Measurements from ENCODE around the gene FRK.

DNA sequence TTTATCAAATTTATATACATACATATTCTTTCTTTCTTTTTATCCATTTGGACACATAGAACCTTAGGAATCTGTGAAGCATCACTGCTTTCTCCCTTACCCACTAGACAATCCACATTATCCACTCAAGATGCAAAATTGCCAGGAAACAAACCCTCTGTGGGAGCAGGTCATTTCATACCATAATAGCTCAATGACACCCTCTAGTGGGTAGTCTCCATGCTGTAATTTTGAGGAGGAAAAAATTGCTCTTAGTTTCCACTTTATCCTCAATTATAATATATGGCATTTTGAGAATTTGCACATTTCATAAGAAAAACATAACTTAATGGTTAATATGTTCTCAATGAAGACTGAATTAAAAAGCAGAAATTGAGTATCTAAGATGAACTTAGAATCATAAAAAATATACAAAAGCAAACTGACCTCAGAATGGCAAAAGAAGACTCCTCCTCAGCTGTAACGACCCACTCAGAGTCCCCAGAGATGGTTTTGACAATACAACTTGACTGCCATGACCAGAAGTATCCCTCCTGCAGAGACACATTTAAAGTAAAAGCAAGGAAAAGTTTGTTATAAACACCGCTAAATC, 164.1 kb downstream of the FRK start:
- TF ChIP-seq, protein P1, sequence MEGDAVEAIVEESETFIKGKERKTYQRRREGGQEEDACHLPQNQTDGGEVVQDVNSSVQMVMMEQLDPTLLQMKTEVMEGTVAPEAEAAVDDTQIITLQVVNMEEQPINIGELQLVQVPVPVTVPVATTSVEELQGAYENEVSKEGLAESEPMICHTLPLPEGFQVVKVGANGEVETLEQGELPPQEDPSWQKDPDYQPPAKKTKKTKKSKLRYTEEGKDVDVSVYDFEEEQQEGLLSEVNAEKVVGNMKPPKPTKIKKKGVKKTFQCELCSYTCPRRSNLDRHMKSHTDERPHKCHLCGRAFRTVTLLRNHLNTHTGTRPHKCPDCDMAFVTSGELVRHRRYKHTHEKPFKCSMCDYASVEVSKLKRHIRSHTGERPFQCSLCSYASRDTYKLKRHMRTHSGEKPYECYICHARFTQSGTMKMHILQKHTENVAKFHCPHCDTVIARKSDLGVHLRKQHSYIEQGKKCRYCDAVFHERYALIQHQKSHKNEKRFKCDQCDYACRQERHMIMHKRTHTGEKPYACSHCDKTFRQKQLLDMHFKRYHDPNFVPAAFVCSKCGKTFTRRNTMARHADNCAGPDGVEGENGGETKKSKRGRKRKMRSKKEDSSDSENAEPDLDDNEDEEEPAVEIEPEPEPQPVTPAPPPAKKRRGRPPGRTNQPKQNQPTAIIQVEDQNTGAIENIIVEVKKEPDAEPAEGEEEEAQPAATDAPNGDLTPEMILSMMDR (IDR thresholded peaks at IDR 0.05): peak in 3 of 4 experiments; percentile 39 to 69 (median 41)
- TF ChIP-seq POLR2A (IDR thresholded peaks at IDR 0.05) (no peak), POLR2AphosphoS5 (IDR thresholded peaks at IDR 0.05) (no peak)

Data from sigmoid colon (tissue), 4 donors.